Vagina (tissue), 2 donors: ENCODE results near the gene NCBP1.

Experiments
- CTCF ChIP-seq, 3 experiments: fragments of 450-650 bp in 2 of 3; fragments of 200-600 bp in 1 of 3; sonication (generic) in 1 of 3; IDR thresholded peaks; one replicate each; pipeline ENCODE4 v1.5.1; 2017 to 2019; ENCODE audit warnings: antibody characterized with exemption in 3 of 3, mild to moderate bottlenecking in 2 of 3, moderate library complexity in 2 of 3
- POLR2A ChIP-seq, 2 donors: fragments of 450-650 bp; IDR thresholded peaks; one replicate each; pipeline ENCODE4 v1.6.1; 2017; ENCODE audit warnings: antibody characterized with exemption in 2 of 2, mild to moderate bottlenecking in 2 of 2, moderate library complexity in 2 of 2
- POLR2AphosphoS5 ChIP-seq, 2 donors: sonication (generic); formaldehyde crosslinking; IDR thresholded peaks; one replicate each; pipeline ENCODE4 v1.9.0; 2017; ENCODE audit warnings: antibody characterized with exemption in 2 of 2, mild to moderate bottlenecking in 2 of 2, low read depth in 1 of 2; ENCODE audit not compliant: insufficient read depth in 1 of 2

GRCh38 chr9:97665742-97666141, 32.1 kb downstream of the NCBP1 start:
- TF ChIP-seq CTCF (IDR thresholded peaks at IDR 0.05) (no peak), POLR2AphosphoS5 (IDR thresholded peaks at IDR 0.05; ENCODE audit: insufficient read depth in 1 of 2, low read depth in 1 of 2) (no peak), POLR2A (IDR thresholded peaks at IDR 0.05) (no peak)
